ENCODE data around the gene CHRNA1. TPM values are rescaled to one million over a fixed set of nuclear protein-coding genes. Genes with fewer than 3 reads are reported as not detected.

Gene CHRNA1
- total RNA-seq, 2 experiments from 2014 or later, result not detected

- Histone ChIP-seq H3K9me2 (ENCODE audit: insufficient read depth, low read length) (no peaks in the 10 kb centered on the region), H3K9me3 (ENCODE audit: low read length) (no peaks in the 10 kb centered on the region), H3K79me2 (ENCODE audit: insufficient read depth, low read depth, low read length) (no peaks in the 10 kb centered on the region), H3K27ac (ENCODE audit: low read depth, low read length, poor library complexity, severe bottlenecking) (no peak overlapping the region), H3K4me3 (ENCODE audit: low read depth, low read length, poor library complexity, severe bottlenecking) (no peak overlapping the region), H4K20me1 (ENCODE audit: insufficient read depth, low read length) (no peaks in the 10 kb centered on the region), H3K36me3 (ENCODE audit: insufficient read depth, low read length) (no peaks in the 10 kb centered on the region), H3K4me1 (ENCODE audit: insufficient read depth, low read length, poor library complexity, severe bottlenecking) (no peaks in the 10 kb centered on the region), H3K4me2 (ENCODE audit: low read length) (no peak overlapping the region), H2AFZ (ENCODE audit: low read length) (no peak overlapping the region)
- ChIA-PET CTCF (ENCODE audit: unreplicated experiment) (no interaction called here), POLR2A (no interaction called here)
- DNase-seq (ENCODE audit: low spot score), result no peak
- intact Hi-C loops (cut with micrococcal nuclease; ENCODE audit: unreplicated experiment), result no loop called here
- no TSS peak for BruUV-seq (replicated peaks)
- TF ChIP-seq CTCF (conservative IDR thresholded peaks at IDR 0.05; ENCODE audit: low read length) (no peak), EZH2phosphoT487 (IDR thresholded peaks at IDR 0.05; ENCODE audit: borderline replicate concordance, low read depth, low read length) (no peak)
These were observed 41.2 kb downstream of the CHRNA1 start for GRCh38 chr2:174722942-174723592.

GRCh38 chr2:174719016-174719415 is 45.3 kb downstream of the CHRNA1 start:
- no peaks in the 10 kb centered on the region for H3K4me1 ChIP-seq (ENCODE audit: insufficient read depth, low read length, poor library complexity, severe bottlenecking)
- H3K27ac ChIP-seq (ENCODE audit: low read depth, low read length, poor library complexity, severe bottlenecking), result no peak overlapping the region
- no TSS peak for BruUV-seq (replicated peaks)
- ChIA-PET POLR2A (no interaction called here), CTCF (ENCODE audit: unreplicated experiment) (no interaction called here)
- H4K20me1 ChIP-seq (ENCODE audit: insufficient read depth, low read length), result no peaks in the 10 kb centered on the region
- H3K9me2 ChIP-seq (ENCODE audit: insufficient read depth, low read length), result no peaks in the 10 kb centered on the region
- H3K4me3 ChIP-seq (ENCODE audit: low read depth, low read length, poor library complexity, severe bottlenecking), result no peak overlapping the region
- DNase-seq (ENCODE audit: low spot score), result no peak
- no peaks in the 10 kb centered on the region for H3K79me2 ChIP-seq (ENCODE audit: insufficient read depth, low read depth, low read length)
- intact Hi-C loops (cut with micrococcal nuclease; ENCODE audit: unreplicated experiment), result no loop called here
- no peak for TF ChIP-seq CTCF (conservative IDR thresholded peaks at IDR 0.05; ENCODE audit: low read length)
- TF ChIP-seq EZH2phosphoT487 (IDR thresholded peaks at IDR 0.05; ENCODE audit: borderline replicate concordance, low read depth, low read length), result no peak
- no peak overlapping the region for H3K4me2 ChIP-seq (ENCODE audit: low read length)
- no peak overlapping the region for H2AFZ ChIP-seq (ENCODE audit: low read length)
- no peaks in the 10 kb centered on the region for H3K9me3 ChIP-seq (ENCODE audit: low read length)
- H3K36me3 ChIP-seq (ENCODE audit: insufficient read depth, low read length), result no peaks in the 10 kb centered on the region

GRCh38 chr2:174718591-174718990 is 45.7 kb downstream of the CHRNA1 start:
- Histone ChIP-seq H3K79me2 (ENCODE audit: insufficient read depth, low read depth, low read length) (no peaks in the 10 kb centered on the region), H3K4me1 (ENCODE audit: insufficient read depth, low read length, poor library complexity, severe bottlenecking) (no peaks in the 10 kb centered on the region), H3K36me3 (ENCODE audit: insufficient read depth, low read length) (no peaks in the 10 kb centered on the region), H3K9me3 (ENCODE audit: low read length) (no peaks in the 10 kb centered on the region), H3K4me2 (ENCODE audit: low read length) (no peak overlapping the region), H4K20me1 (ENCODE audit: insufficient read depth, low read length) (no peaks in the 10 kb centered on the region), H3K4me3 (ENCODE audit: low read depth, low read length, poor library complexity, severe bottlenecking) (no peak overlapping the region), H3K27ac (ENCODE audit: low read depth, low read length, poor library complexity, severe bottlenecking) (no peak overlapping the region), H2AFZ (ENCODE audit: low read length) (no peak overlapping the region), H3K9me2 (ENCODE audit: insufficient read depth, low read length) (no peaks in the 10 kb centered on the region)
- ChIA-PET POLR2A (no interaction called here), CTCF (ENCODE audit: unreplicated experiment) (no interaction called here)
- no TSS peak for BruUV-seq (replicated peaks)
- intact Hi-C loops (cut with micrococcal nuclease; ENCODE audit: unreplicated experiment), result no loop called here
- DNase-seq (ENCODE audit: low spot score), result no peak
- TF ChIP-seq CTCF (conservative IDR thresholded peaks at IDR 0.05; ENCODE audit: low read length) (no peak), EZH2phosphoT487 (IDR thresholded peaks at IDR 0.05; ENCODE audit: borderline replicate concordance, low read depth, low read length) (no peak)
